Chondrocyte (in vitro differentiated cells): ENCODE results near the gene TEDC2. TPM values are rescaled to one million over a fixed set of nuclear protein-coding genes. Genes with fewer than 3 reads are reported as not detected.
A peak's percentile ranks its signal among the peaks of the same experiment; 100 is the strongest.
"Not testable (repeated sequence)": the region's sequence is repeated elsewhere in the genome, so short reads cannot be mapped to it uniquely, and the experiment has no call there.

ENCODE experiments used
- DNase-seq: peaks from one replicate; pipeline ENCODE4 v3.0.0; 2021; ENCODE audit warnings: mixed read lengths, low spot score
- H3K27ac Mint-ChIP-seq: one replicate; pipeline ENCODE4 v1.8.0; 2021; ENCODE audit warnings: mild to moderate bottlenecking, moderate library complexity, mixed read lengths; ENCODE audit not compliant: unreplicated experiment
- H3K27me3 Mint-ChIP-seq: 2 replicates; pipeline ENCODE4 v1.8.0; 2021; ENCODE audit warnings: low read depth, mixed read lengths
- H3K36me3 Mint-ChIP-seq: 2 replicates; pipeline ENCODE4 v1.8.0; 2021; ENCODE audit warnings: low read depth, mixed read lengths
- H3K4me1 Mint-ChIP-seq: 2 replicates; pipeline ENCODE4 v1.8.0; 2021; ENCODE audit warnings: low read depth, mild to moderate bottlenecking, mixed read lengths
- H3K4me3 Mint-ChIP-seq: one replicate; pipeline ENCODE4 v1.8.0; 2021; ENCODE audit warnings: mild to moderate bottlenecking, moderate library complexity, mixed read lengths; ENCODE audit not compliant: unreplicated experiment
- H3K9me3 Mint-ChIP-seq: 2 replicates; pipeline ENCODE4 v1.8.0; 2021; ENCODE audit warnings: low read depth, mixed read lengths
- CTCF ChIP-seq: fragments of 200-600 bp; sonication (generic); IDR thresholded peaks from 2 replicates; pipeline ENCODE4 v1.5.0; 2021; ENCODE audit warnings: antibody characterized with exemption, mild to moderate bottlenecking, moderate library complexity
- total RNA-seq: library from RNA; stranded (reverse); gene quantifications from 3 replicates; pipeline ENCODE4 v1.2.1, GENCODE V29; 2021

Gene TEDC2
- total RNA-seq, 1 donor from 2014 or later: 3.9 TPM

GRCh38 chr16:2432801-2433505 lies 27.0 kb upstream of the TEDC2 start:
- TF ChIP-seq CTCF: no peak
- no peak for DNase-seq
- no peak overlapping the region for H3K4me3 Mint-ChIP-seq
- no peaks in the 10 kb centered on the region for H3K27me3 Mint-ChIP-seq
- H3K27ac Mint-ChIP-seq: no peak overlapping the region
- H3K9me3 Mint-ChIP-seq: no peaks in the 10 kb centered on the region
- peaks cover 18% of the 10 kb centered on the region for H3K4me1 Mint-ChIP-seq
- H3K36me3 Mint-ChIP-seq: peaks cover 7% of the 10 kb centered on the region

- not testable (repeated sequence) for H3K4me1 Mint-ChIP-seq, H3K27me3 Mint-ChIP-seq, H3K9me3 Mint-ChIP-seq, DNase-seq, H3K4me3 Mint-ChIP-seq, H3K27ac Mint-ChIP-seq
- H3K36me3 Mint-ChIP-seq: peaks cover 12% of the 10 kb centered on the region
These were observed 24.7 kb upstream of the TEDC2 start for GRCh38 chr16:2435236-2435635.

- DNase-seq: peak; percentile 28
- no peak overlapping the region for H3K4me3 Mint-ChIP-seq
- H3K4me1 Mint-ChIP-seq: no peaks in the 10 kb centered on the region
- H3K27ac Mint-ChIP-seq: no peak overlapping the region
- peaks cover 12% of the 10 kb centered on the region for H3K36me3 Mint-ChIP-seq
- no peaks in the 10 kb centered on the region for H3K27me3 Mint-ChIP-seq
- TF ChIP-seq CTCF: no peak
- no peaks in the 10 kb centered on the region for H3K9me3 Mint-ChIP-seq
These were observed 23.8 kb upstream of the TEDC2 start for GRCh38 chr16:2436110-2436509.

- Mint-ChIP-seq H3K36me3 (peaks cover 12% of the 10 kb centered on the region), H3K4me1 (no peaks in the 10 kb centered on the region), H3K27ac (no peak overlapping the region), H3K27me3 (no peaks in the 10 kb centered on the region), H3K9me3 (no peaks in the 10 kb centered on the region), H3K4me3 (no peak overlapping the region)
- peak; percentile 70 for DNase-seq
- no peak for TF ChIP-seq CTCF
These were observed 22.7 kb upstream of the TEDC2 start for GRCh38 chr16:2437032-2437790.

- Mint-ChIP-seq H3K9me3 (no peaks in the 10 kb centered on the region), H3K36me3 (peaks cover 10% of the 10 kb centered on the region), H3K27me3 (no peaks in the 10 kb centered on the region), H3K4me1 (no peaks in the 10 kb centered on the region), H3K4me3 (no peak overlapping the region), H3K27ac (no peak overlapping the region)
- DNase-seq: no peak
- no peak for TF ChIP-seq CTCF
These were observed 21.8 kb upstream of the TEDC2 start for GRCh38 chr16:2438121-2438520.
